DOHH2 (cell line): ENCODE data around the gene PTPRT.

Source experiments
- H3F3A ChIP-seq: fragments of 200-600 bp; sonication (generic), shearing (Covaris generic); 2 replicates; pipeline ENCODE4 v1.6.0; 2016; ENCODE audit warnings: antibody characterized with exemption, mild to moderate bottlenecking; ENCODE audit not compliant: control insufficient read depth, insufficient read depth
- H3K27ac ChIP-seq: fragments of 200-600 bp; sonication (generic); 2 replicates; pipeline ENCODE4 v1.5.1; 2014; ENCODE audit warnings: low read depth, mild to moderate bottlenecking, low read length, moderate library complexity
- H3K27me3 ChIP-seq: fragments of 200-600 bp; sonication (generic); 2 replicates; pipeline ENCODE4 v1.6.1; 2014; ENCODE audit warnings: mild to moderate bottlenecking, low read length, mixed read lengths; ENCODE audit not compliant: control insufficient read depth
- H3K36me3 ChIP-seq: fragments of 200-600 bp; sonication (generic); 2 replicates; pipeline ENCODE4 v1.6.1; 2014; ENCODE audit warnings: mild to moderate bottlenecking, low read length, moderate library complexity, mixed read lengths; ENCODE audit not compliant: control insufficient read depth
- H3K4me1 ChIP-seq: fragments of 200-600 bp; sonication (generic); 2 replicates; pipeline ENCODE4 v1.6.1; 2014; ENCODE audit warnings: mild to moderate bottlenecking, low read length, mixed read lengths; ENCODE audit not compliant: control insufficient read depth
- H3K4me2 ChIP-seq: fragments of 200-600 bp; sonication (generic); 2 replicates; pipeline ENCODE4 v1.6.0; 2014; ENCODE audit warnings: mild to moderate bottlenecking, low read length, moderate library complexity
- H3K4me3 ChIP-seq: fragments of 200-600 bp; sonication (generic); 2 replicates; pipeline ENCODE4 v1.5.1; 2014; ENCODE audit warnings: mild to moderate bottlenecking, low read length, mixed read lengths
- H3K79me2 ChIP-seq: fragments of 200-600 bp; sonication (generic); 2 replicates; pipeline ENCODE4 v1.6.1; 2014; ENCODE audit warnings: mild to moderate bottlenecking, low read length, mixed read lengths; ENCODE audit not compliant: control insufficient read depth
- H3K9me2 ChIP-seq: fragments of 200-600 bp; sonication (generic); replicated peaks from 2 replicates; pipeline ENCODE4 v1.6.1; 2014; ENCODE audit warnings: mild to moderate bottlenecking, low read length, mixed read lengths; ENCODE audit not compliant: control insufficient read depth
- H3K9me3 ChIP-seq: fragments of 200-600 bp; sonication (generic); 2 replicates; pipeline ENCODE4 v1.6.1; 2014; ENCODE audit warnings: antibody characterized with exemption, low read length, mixed read lengths; ENCODE audit not compliant: control insufficient read depth, insufficient read depth
- H4K20me1 ChIP-seq: fragments of 200-600 bp; sonication (generic); 2 replicates; pipeline ENCODE4 v1.6.0; 2014; ENCODE audit warnings: low read depth, mild to moderate bottlenecking, antibody characterized with exemption, low read length, moderate library complexity; ENCODE audit not compliant: control insufficient read depth, insufficient read depth
- CTCF ChIP-seq: fragments of 200-600 bp; sonication (generic); IDR thresholded peaks from one replicate; pipeline ENCODE4 v1.5.1; 2014; ENCODE audit warnings: antibody characterized with exemption, mild to moderate bottlenecking, low read depth, low read length; ENCODE audit not compliant: poor library complexity, severe bottlenecking
- EZH2phosphoT487 ChIP-seq: fragments of 200-600 bp; sonication (generic); IDR thresholded peaks from 2 replicates; pipeline ENCODE4 v1.6.1; 2017; ENCODE audit warnings: borderline replicate concordance, mild to moderate bottlenecking, antibody characterized with exemption, low read length, moderate library complexity, mixed read lengths

The PTPRT gene

GRCh38 chr20:42024653-42025052 is 1165.1 kb downstream of the PTPRT start:
- Histone ChIP-seq H3K27ac (no peak overlapping the region), H3K4me2 (no peak overlapping the region), H3K79me2 (no peaks in the 10 kb centered on the region), H3K4me1 (no peaks in the 10 kb centered on the region), H3K9me3 (no peaks in the 10 kb centered on the region), H4K20me1 (no peaks in the 10 kb centered on the region), H3F3A (no peaks in the 10 kb centered on the region), H3K4me3 (no peak overlapping the region), H3K27me3 (no peaks in the 10 kb centered on the region), H3K36me3 (no peaks in the 10 kb centered on the region), H3K9me2 (no peaks in the 10 kb centered on the region)
- TF ChIP-seq EZH2phosphoT487 = no peak
- TF ChIP-seq CTCF = no peak
